8988T (cell line): Measurements from ENCODE around the gene UNC13C.

ENCODE experiments used
- DNase-seq: peaks from one replicate; pipeline ENCODE4 v3.0.0; 2011

The UNC13C gene

GRCh38 chr15:54127574-54127973, 149.3 kb downstream of the UNC13C start:
- DNase-seq: no peak

- no peak for DNase-seq
Measured at GRCh38 chr15:54131410-54131809, 153.2 kb downstream of the UNC13C start.

GRCh38 chr15:54149115-54149531, 170.9 kb downstream of the UNC13C start:
- DNase-seq: no peak

- DNase-seq: no peak
Measured at GRCh38 chr15:54150255-54150654, 172.0 kb downstream of the UNC13C start.

GRCh38 chr15:54159012-54159411, 180.8 kb downstream of the UNC13C start:
- DNase-seq: no peak

GRCh38 chr15:54187325-54187724, 209.1 kb downstream of the UNC13C start:
- DNase-seq: no peak

GRCh38 chr15:54197995-54198394, 219.8 kb downstream of the UNC13C start:
- DNase-seq: no peak

GRCh38 chr15:54206586-54207321, 228.5 kb downstream of the UNC13C start:
- DNase-seq: no peak

GRCh38 chr15:54208786-54209185, 230.5 kb downstream of the UNC13C start:
- no peak for DNase-seq

GRCh38 chr15:54212635-54213034, 234.4 kb downstream of the UNC13C start:
- DNase-seq: no peak

GRCh38 chr15:54226455-54226854, 248.2 kb downstream of the UNC13C start:
- DNase-seq: no peak

GRCh38 chr15:54227569-54227968, 249.3 kb downstream of the UNC13C start:
- no peak for DNase-seq

- no peak for DNase-seq
Measured at GRCh38 chr15:54250326-54250725, 272.1 kb downstream of the UNC13C start.

- no peak for DNase-seq
Measured at GRCh38 chr15:54256190-54256589, 277.9 kb downstream of the UNC13C start.

- no peak for DNase-seq
Measured at GRCh38 chr15:54273928-54274327, 295.7 kb downstream of the UNC13C start.

GRCh38 chr15:54277834-54278233, 299.6 kb downstream of the UNC13C start:
- DNase-seq: no peak

- no peak for DNase-seq
Measured at GRCh38 chr15:54280726-54281125, 302.5 kb downstream of the UNC13C start.

GRCh38 chr15:54282228-54282836, 304.1 kb downstream of the UNC13C start:
- DNase-seq: no peak

- DNase-seq: no peak
Measured at GRCh38 chr15:54288049-54288448, 309.8 kb downstream of the UNC13C start.

GRCh38 chr15:54289590-54290136, 311.4 kb downstream of the UNC13C start:
- DNase-seq: no peak

GRCh38 chr15:54298396-54298795, 320.2 kb downstream of the UNC13C start:
- DNase-seq: no peak

- DNase-seq: no peak
Measured at GRCh38 chr15:54304321-54304720, 326.1 kb downstream of the UNC13C start.

- no peak for DNase-seq
Measured at GRCh38 chr15:54305138-54305537, 326.9 kb downstream of the UNC13C start.

- no peak for DNase-seq
Measured at GRCh38 chr15:54307252-54307902, 329.1 kb downstream of the UNC13C start.
